Medulla oblongata (tissue), 1 donor: Measurements from ENCODE around the gene EEFSEC.

Experiments
- DNase-seq: peaks from one replicate; pipeline ENCODE4 v3.0.0-alpha.2; 2015; ENCODE audit errors: extremely low spot score

The EEFSEC gene

GRCh38 chr3:128242818-128243601, 89.7 kb downstream of the EEFSEC start:
- DNase-seq = no peak

GRCh38 chr3:128243602-128244504, 90.6 kb downstream of the EEFSEC start:
- DNase-seq = no peak

GRCh38 chr3:128245460-128245859, 92.2 kb downstream of the EEFSEC start:
- DNase-seq = no peak

GRCh38 chr3:128247666-128248409, 94.6 kb downstream of the EEFSEC start:
- no peak for DNase-seq

GRCh38 chr3:128252083-128252482, 98.8 kb downstream of the EEFSEC start:
- DNase-seq = no peak

GRCh38 chr3:128253150-128253549, 99.9 kb downstream of the EEFSEC start:
- DNase-seq = no peak

GRCh38 chr3:128254066-128254590, 100.8 kb downstream of the EEFSEC start:
- DNase-seq = no peak

GRCh38 chr3:128254967-128255366, 101.7 kb downstream of the EEFSEC start:
- no peak for DNase-seq

- DNase-seq = no peak
These were observed 102.8 kb downstream of the EEFSEC start for GRCh38 chr3:128256131-128256530.

- no peak for DNase-seq
These were observed 104.4 kb downstream of the EEFSEC start for GRCh38 chr3:128257632-128258031.

- DNase-seq = no peak
These were observed 107.0 kb downstream of the EEFSEC start for GRCh38 chr3:128260275-128260674.

GRCh38 chr3:128262457-128262856, 109.2 kb downstream of the EEFSEC start:
- no peak for DNase-seq

GRCh38 chr3:128263118-128263517, 109.8 kb downstream of the EEFSEC start:
- DNase-seq = no peak

- DNase-seq = no peak
These were observed 110.7 kb downstream of the EEFSEC start for GRCh38 chr3:128263946-128264345.

- no peak for DNase-seq
These were observed 113.2 kb downstream of the EEFSEC start for GRCh38 chr3:128266453-128266852.

- no peak for DNase-seq
These were observed 114.3 kb downstream of the EEFSEC start for GRCh38 chr3:128267541-128267940.

- no peak for DNase-seq
These were observed 115.9 kb downstream of the EEFSEC start for GRCh38 chr3:128269006-128269775.

GRCh38 chr3:128269796-128270195, 116.5 kb downstream of the EEFSEC start:
- no peak for DNase-seq

GRCh38 chr3:128270559-128271492, 117.5 kb downstream of the EEFSEC start:
- DNase-seq = no peak
